ENCODE measurements around the gene IQSEC2. TPM values are rescaled to one million over a fixed set of nuclear protein-coding genes. Genes with fewer than 3 reads are reported as not detected.

Gene IQSEC2
- total and polyA plus RNA-seq, 3 donors from 2014 or later: 15.6 to 19.9 (median 19.3) TPM

DNA sequence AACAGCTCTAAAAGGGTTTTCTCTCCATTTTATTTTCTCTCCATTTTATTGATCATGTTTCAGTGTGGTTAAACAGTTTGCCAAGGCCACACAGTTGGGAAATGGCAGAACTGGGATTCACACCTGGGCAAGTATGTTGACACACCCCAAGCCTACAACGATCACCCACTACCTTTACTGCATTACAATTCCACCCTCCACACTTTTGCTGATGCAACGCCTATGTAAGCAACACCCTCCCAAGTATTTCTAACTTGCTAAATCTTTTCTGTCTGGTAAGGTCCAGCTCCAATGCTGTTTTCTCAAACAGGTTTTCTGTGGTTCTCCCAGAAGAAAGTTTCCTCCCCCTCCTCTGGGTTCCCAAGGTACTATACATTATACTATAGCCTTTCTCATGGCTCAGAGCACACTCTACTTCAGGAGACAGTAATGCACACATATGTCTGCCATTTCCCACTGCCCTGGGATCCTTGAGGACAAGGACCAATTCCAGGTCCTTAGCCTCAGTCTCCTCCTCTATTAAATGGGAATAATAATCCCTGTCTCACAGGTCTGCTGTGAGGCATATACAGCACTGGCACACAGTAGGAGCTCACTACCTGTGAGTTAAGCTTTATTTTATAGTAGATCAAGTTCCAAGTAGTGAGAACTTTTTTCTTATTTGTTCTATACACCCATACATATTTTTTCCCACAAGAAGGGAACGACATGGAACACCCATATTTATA is 27.9 kb downstream of the IQSEC2 start:
- TF ChIP-seq POLR2A (IDR thresholded peaks at IDR 0.05): no peak
- TF ChIP-seq CTCF (IDR thresholded peaks at IDR 0.05): no peak
- no peak overlapping the region for H3K27ac ChIP-seq
- WGBS, 2 donors: 89 to 91% methylated on average over 3 of the region's 3 CpGs
- no peak for DNase-seq
- no peaks in the 10 kb centered on the region for H3K9me3 ChIP-seq
- intact Hi-C loops (cut with DNase I; ENCODE audit: low total_unique reads): no loop called here
- no peak overlapping the region for H3K4me3 ChIP-seq
- no peaks in the 10 kb centered on the region for H3K36me3 ChIP-seq (ENCODE audit: low read depth, missing control alignments)
- H3K27me3 ChIP-seq: no peaks in the 10 kb centered on the region
- no peaks in the 10 kb centered on the region for H3K4me1 ChIP-seq

DNA sequence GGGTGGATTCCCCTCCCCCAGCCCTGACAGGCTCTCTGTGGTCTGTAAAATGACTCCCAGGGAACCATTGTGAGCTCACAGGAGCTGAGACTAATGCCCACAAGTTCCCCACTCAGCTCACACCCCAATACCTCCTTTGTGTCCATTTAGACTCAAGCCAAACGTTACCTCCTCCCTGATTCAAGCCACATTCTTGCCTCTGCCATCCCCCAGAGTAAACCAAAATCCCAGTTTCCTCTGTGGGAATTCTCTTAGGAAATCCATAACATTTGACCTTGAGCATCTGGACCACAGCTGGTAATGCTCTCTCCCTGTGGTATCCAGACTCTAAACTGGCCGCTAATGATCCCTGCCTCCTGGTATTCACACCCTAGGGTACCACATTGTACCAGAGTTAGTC is 30.1 kb downstream of the IQSEC2 start:
- intact Hi-C loops (cut with DNase I; ENCODE audit: low total_unique reads): no loop called here
- Histone ChIP-seq H3K4me3 (no peak overlapping the region), H3K27ac (no peak overlapping the region), H3K27me3 (no peaks in the 10 kb centered on the region), H3K9me3 (no peaks in the 10 kb centered on the region), H3K36me3 (ENCODE audit: low read depth, missing control alignments) (no peaks in the 10 kb centered on the region), H3K4me1 (no peaks in the 10 kb centered on the region)
- TF ChIP-seq POLR2A (IDR thresholded peaks at IDR 0.05): no peak
- TF ChIP-seq CTCF (IDR thresholded peaks at IDR 0.05): no peak
- 75 to 79% methylated on average over 2 of the region's 2 CpGs for WGBS, 2 donors
- DNase-seq: no peak

GRCh38 chrX:53250556-53250955 is 30.8 kb downstream of the IQSEC2 start:
- intact Hi-C loops (cut with DNase I; ENCODE audit: low total_unique reads): no loop called here
- Histone ChIP-seq H3K9me3 (no peaks in the 10 kb centered on the region), H3K4me1 (no peaks in the 10 kb centered on the region), H3K4me3 (no peak overlapping the region), H3K36me3 (ENCODE audit: low read depth, missing control alignments) (no peaks in the 10 kb centered on the region), H3K27me3 (no peaks in the 10 kb centered on the region), H3K27ac (no peak overlapping the region)
- no peak for DNase-seq
- WGBS, 2 donors: 95 to 100% methylated on average over 4 to 7 of the region's 19 CpGs
- TF ChIP-seq CTCF (IDR thresholded peaks at IDR 0.05): no peak
- no peak for TF ChIP-seq POLR2A (IDR thresholded peaks at IDR 0.05)

DNA sequence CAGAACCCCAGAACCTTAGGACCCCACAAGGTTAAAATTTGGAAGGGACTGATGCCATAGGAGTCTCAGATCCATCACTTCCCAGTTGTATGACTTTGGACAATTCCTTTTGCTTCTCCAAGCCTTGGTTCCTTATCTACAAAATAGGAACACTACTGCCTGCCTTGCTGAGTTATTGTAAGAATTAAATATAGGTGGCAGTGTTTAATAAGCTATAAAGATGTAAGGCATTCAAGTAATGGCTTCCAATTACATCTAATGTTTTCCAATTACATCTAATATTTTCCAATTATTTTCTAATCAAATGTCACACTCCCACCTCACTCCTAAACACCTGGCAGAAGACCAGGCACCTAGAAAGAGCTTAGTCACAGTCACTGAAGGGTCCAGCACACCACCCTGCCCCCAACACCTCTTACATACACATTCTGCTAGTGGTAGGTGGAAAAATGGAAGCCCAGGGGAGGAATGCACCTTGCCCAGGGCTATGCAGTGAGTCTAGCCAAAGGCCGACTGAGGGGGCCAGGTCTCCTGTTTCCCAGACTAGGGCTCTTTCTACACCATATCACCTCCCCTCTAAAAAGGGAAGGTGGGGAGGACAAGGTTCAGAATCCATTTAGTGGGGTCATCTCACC is 31.9 kb downstream of the IQSEC2 start:
- 100% methylated on average over 1 of the region's 1 CpG for WGBS, 2 donors

More for the DNA sequence above, 31.9 kb downstream of the IQSEC2 start:
- Histone ChIP-seq H3K4me3 (no peak overlapping the region), H3K27ac (no peak overlapping the region), H3K9me3 (no peaks in the 10 kb centered on the region), H3K27me3 (no peaks in the 10 kb centered on the region), H3K4me1 (no peaks in the 10 kb centered on the region), H3K36me3 (ENCODE audit: low read depth, missing control alignments) (no peaks in the 10 kb centered on the region)
- intact Hi-C loops (cut with DNase I; ENCODE audit: low total_unique reads): no loop called here
- no peak for DNase-seq
- TF ChIP-seq POLR2A (IDR thresholded peaks at IDR 0.05) (no peak), CTCF (IDR thresholded peaks at IDR 0.05) (no peak)
